SKM-1 (cell line): ENCODE data around the gene LRP1.

Source experiments
- DNase-seq: peaks from one replicate; lab custom pipeline; 2025; ENCODE audit not compliant: unreplicated experiment; lab: John Stamatoyannopoulos, UW

The LRP1 gene

DNA sequence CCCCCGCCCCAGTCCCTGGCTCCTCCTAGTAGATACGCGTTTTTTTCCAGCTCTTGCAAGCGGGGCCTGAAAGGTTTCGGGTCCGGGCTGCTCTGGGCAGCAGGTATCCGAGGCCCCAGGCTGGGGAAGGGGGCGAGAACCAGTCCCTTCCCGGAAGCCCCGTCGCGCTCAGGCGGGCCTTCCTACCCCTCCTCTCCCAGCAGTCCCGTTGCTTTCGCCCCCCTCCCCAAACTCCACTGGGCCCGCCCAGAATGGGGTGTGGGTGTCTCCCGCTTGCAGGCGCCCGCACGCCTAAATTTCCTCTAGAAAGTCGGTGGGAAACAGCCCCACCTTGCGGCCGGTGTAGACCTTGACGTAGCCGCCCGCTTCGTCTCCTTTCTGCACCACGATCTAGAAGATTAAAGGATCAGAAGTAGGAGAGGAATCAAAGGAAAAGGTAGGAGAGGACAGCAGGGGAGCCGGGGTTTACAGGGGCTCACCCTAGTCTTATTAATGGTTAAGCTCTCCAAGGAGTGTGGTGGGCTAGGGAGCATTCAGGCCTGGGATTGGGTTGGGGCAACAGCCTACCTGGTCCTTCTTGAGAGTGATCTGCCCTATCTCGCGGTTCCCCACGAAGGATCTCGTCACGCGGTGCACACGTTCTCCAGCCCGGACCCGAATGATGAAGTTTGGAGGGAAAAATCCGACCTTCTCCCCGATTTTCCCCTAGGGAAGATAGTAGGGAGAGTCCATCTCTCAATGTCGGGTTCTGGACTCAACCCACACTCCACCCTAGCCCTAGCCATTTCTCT is 115.4 kb downstream of the LRP1 start:
- no peak for DNase-seq

GRCh38 chr12:57244312-57244696 is 116.0 kb downstream of the LRP1 start:
- DNase-seq, result no peak

- DNase-seq, result no peak
Measured at GRCh38 chr12:57247041-57247440, 118.8 kb downstream of the LRP1 start.

DNA sequence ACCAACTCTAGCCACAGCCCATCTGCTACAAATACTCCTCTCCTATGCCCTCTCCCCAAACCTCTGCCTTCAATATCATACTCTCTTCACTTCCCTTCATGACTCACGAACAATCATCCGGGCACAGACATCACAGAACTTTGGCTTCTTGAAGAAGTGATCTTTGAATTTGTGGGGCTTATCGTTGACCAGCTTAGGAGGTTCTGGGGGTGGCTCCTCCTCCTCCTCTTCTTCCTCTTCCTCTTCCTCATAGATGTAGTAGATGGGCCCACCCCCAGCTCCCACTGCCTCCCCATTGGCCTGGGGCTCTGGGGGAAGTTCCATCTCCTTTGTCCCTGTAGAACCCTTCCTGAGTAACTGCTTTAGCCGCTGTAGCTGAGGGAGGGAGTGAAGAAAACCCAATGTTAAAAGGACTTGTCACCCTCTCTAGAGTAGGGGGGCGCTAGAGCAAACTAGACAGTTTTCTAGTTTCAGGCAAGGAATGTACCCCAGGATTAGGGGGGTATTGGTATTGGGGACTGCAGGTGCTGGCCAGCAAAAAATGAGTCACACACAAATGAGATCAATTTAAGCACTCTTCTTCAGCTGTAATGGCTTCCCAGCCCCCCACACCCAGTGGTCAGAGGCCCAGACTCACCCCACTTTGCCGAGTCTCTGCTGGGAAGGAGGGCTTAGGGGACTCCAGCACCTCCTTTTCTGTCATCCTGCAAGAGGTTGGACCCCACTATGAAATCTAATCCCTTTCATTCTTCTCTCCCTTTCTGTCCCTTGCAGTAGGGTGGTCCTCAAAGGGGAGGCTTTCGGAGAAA is 120.9 kb downstream of the LRP1 start:
- DNase-seq, result peak; percentile 67

DNA sequence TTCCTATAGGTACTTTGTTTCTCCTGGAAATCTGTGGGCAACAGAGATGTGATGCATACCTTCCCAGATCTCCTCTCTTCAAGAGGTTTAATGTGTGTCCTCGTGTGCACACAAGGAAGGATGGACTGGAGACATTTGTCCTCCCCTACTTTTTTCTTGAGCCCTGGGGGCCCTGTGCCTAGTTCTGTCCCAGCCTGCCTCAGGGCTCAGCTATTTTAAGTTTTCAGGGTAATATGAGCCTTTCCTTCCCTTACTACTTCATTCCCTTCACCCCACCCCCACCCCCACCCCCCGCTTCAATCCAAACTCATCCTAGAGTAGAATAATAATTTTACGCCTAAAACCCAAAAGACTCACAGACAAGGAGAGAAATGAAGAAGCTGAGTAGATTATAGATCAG is 122.3 kb downstream of the LRP1 start:
- DNase-seq, result no peak

GRCh38 chr12:57250956-57251355 is 122.7 kb downstream of the LRP1 start, which contains the start of gene STAC3:
TSS of gene STAC3 (minus strand) at chr12:57251187. CDS start at chr12:57249636, 1,551 bp downstream.
- DNase-seq, result no peak

- DNase-seq, result no peak
Measured at GRCh38 chr12:57254506-57255280, 126.4 kb downstream of the LRP1 start.

- DNase-seq, result no peak
Measured at GRCh38 chr12:57255916-57256315, 127.6 kb downstream of the LRP1 start.

- DNase-seq, result no peak
Measured at GRCh38 chr12:57258977-57259970, 131.0 kb downstream of the LRP1 start.

DNA sequence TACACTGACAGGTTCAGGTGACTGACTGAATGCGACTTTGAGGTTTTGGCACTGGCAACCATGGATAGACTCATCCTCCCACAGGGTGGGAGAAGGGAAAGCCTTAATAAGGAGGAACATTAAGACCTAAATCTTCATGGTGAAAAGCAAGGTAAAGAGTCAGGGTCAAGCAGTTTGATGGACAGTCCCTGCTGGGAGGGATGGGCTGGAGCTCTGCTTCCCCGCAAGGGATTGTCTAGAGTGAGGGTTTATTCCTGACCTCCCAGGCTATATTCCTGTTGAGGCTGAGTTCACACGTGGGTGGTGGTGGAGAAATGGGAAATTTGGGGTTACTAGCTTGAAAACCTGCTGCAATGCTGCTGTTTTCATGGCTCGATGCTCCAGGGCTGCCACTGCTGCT is 132.1 kb downstream of the LRP1 start:
- DNase-seq, result no peak

GRCh38 chr12:57261428-57261865 is 133.2 kb downstream of the LRP1 start:
- DNase-seq, result no peak

DNA sequence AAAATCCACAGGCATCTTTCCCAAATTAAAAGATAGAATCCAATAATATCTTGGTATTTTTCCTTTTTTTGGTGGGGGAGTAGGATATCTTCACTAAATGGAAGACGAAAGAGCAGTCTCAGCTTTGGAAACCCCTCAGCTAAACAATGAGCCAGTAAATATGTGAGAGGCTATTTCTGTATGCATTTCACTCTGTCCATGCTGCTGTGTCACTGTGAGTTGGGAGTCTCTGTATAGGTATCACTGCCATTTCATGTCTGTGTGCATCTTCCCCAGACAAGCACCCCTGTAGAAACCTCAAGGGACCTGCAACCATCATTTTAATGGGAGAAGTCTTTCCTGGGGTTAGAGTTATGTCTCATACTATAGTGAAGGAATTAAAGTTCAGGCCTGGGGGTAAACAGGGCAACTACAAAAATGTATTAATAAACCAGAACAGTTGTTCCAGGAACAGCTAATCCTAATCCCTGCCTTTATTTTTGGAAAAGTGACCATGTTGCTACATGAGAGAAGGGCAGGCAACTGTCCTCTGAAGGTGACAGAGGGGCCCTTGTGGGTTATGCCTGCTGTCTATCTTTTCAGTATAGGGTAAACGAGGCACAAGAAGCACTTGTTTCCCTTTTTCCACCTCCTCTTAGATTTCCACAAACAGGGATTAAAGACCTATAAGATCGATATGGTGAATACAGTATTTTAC is 134.0 kb downstream of the LRP1 start:
- no peak for DNase-seq
